AG04449 (cell line): ENCODE measurements around the gene HECTD1.

Source experiments
- CTCF ChIA-PET: fragments of 350-600 bp; formaldehyde crosslinking; extraction: SDS; loops from one replicate; lab custom pipeline; 2021; ENCODE audit warnings: antibody characterized with exemption; lab: Yijun Ruan, JAX
- POLR2A ChIA-PET: fragments of 400-600, 350-600 bp; formaldehyde crosslinking; extraction: SDS; loops from one replicate; lab custom pipeline; 2020; ENCODE audit warnings: antibody characterized with exemption, inconsistent platforms; lab: Yijun Ruan, JAX
- DNase-seq: peaks from one replicate; pipeline ENCODE4 v3.0.0-alpha.2; 2010; ENCODE audit warnings: low read depth, low spot score
- H3K4me3 ChIP-seq: 2 replicates; pipeline ENCODE4 v1.5.1; 2011; ENCODE audit warnings: low read depth, mild to moderate bottlenecking, control low read depth, low read length
- CTCF ChIP-seq: IDR thresholded peaks from one replicate; pipeline ENCODE4 v1.5.1; 2011; ENCODE audit warnings: mild to moderate bottlenecking, moderate library complexity, low read length, control low read depth, inconsistent platforms; ENCODE audit not compliant: insufficient read depth; ENCODE audit errors: missing control alignments

HECTD1 gene

DNA sequence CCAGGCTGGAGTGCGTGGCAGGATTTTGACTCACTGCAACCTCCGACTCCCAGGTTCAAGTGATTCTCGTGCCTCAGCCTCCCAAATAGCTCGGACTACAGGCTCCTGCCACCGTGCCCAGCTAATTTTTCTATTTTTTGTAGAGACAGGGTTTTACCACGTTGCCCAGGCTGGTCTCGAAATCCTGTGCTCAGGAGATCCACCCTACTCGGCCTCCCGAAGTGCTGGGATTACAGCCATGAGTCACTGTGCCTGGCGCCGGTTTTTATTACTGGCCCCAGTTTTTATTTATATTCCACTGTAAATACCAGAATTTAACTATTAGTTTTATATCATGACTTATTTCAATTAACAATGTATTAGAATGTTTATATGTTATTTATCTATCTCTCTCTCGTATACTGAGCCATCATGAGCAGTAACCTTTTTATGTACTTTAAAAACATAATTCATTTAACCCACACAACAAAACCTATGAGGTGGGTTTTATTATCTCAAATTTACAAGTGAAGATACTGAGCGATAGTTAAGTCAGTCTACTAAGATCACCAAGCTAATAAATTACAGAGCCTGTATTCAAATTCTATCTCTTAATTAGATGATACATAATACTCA, 47.8 kb downstream of the HECTD1 start:
- no peak for DNase-seq
- H3K4me3 ChIP-seq: no peak overlapping the region
- CTCF ChIA-PET: interaction anchor here (1.7 kb wide), 1 partner anchor 55 kb away, joined by 4 read pairs; no protein-coding TSS in a partner anchor
- POLR2A ChIA-PET: no interaction called here
- no peak for TF ChIP-seq CTCF

- DNase-seq: no peak
- no peak overlapping the region for H3K4me3 ChIP-seq
- CTCF ChIA-PET: no interaction called here
- no peak for TF ChIP-seq CTCF
- POLR2A ChIA-PET: no interaction called here
Measured at GRCh38 chr14:31154956-31155355, 52.6 kb downstream of the HECTD1 start.

DNA sequence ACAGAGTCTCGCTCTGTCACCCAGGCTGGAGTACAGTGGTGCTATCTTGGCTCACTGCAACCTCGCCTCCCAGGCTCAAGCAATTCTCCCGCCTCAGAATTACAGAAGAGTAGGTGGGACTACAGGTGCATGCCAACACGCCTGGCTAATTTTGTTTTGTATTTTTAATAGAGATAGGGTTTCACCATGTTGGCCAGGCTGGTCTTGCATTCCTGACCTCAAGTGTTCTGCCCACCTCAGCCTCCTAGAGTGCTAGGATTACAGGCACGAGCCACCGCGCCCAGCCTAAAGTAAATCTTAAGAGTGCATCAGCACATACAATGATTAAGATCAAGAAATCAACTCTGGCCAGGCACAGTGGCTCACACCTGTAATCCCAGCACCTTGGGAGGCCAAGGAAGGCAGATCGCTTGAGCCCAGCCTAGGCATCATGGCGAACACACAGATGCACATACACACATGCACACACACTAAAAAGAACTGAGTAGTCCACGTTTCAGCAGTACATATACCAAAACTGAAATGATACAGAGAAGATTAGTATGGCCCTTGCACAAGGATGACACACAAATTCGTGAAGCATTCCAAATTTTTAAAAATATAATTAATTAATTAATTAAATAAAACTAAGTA, 65.0 kb downstream of the HECTD1 start:
- ChIA-PET CTCF (no interaction called here), POLR2A (no interaction called here)
- no peak for DNase-seq
- no peak overlapping the region for H3K4me3 ChIP-seq
- TF ChIP-seq CTCF: no peak

- DNase-seq: no peak
- no peak for TF ChIP-seq CTCF
- ChIA-PET CTCF (interaction anchor here (2.2 kb wide), 1 partner anchor 9 kb away, joined by 7 read pairs; no protein-coding TSS in a partner anchor), POLR2A (no interaction called here)
- no peak overlapping the region for H3K4me3 ChIP-seq
Measured at GRCh38 chr14:31139301-31139847, 68.2 kb downstream of the HECTD1 start.

DNA sequence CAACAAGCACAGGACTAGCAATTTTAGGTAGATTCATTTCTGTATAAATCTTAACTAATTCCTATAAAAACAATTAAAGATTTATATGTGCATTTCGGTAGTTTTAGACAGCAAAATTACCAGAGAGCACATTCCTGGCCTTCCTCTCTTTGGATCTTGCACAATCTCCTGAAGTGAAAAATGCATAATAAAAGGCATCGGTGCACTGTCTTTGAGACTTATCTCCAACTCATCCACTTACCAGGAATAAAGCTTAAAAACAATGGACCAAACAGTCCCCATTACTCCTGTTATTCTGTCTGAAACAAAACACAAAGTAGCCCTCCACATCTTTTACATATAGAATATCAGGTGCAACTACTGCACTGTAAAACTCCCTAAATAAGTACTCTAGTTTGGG, 69.3 kb downstream of the HECTD1 start:
- no peak overlapping the region for H3K4me3 ChIP-seq
- ChIA-PET POLR2A (no interaction called here), CTCF (interaction anchor here (2.2 kb wide), 1 partner anchor 10 kb away, joined by 7 read pairs; no protein-coding TSS in a partner anchor)
- no peak for TF ChIP-seq CTCF
- DNase-seq: no peak

DNA sequence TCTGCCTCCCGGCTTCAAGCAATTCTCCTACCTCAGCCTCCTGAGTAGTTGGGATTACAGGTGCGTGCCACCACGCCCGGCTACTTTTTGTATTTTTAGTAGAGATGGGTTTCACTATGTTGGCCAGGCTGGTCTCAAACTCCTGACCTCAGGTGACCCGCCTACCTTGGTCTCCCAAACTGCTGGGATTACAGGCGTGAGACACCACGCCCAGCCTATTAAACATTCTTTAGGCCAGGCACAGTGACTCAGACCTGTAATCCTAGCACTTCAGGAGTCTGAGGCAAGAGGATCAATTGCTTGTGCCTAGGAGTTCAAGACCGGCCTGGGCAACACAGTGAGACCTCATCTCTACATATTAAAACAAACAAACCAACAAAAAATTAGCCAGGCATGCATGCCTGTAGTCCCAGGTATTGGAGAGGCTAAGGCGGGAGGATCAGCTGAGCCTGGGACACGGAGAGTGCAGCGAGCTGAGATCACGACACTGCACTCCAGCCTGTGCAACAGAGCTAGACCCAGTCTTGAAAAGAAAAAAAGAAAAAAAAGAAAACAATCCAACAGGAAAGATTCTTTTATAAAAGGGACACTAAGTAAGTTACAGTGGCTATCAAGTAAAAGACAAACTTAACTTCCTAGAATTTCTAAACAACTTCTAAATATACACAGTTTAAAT, 70.2 kb downstream of the HECTD1 start:
- TF ChIP-seq CTCF: no peak
- no peak overlapping the region for H3K4me3 ChIP-seq
- POLR2A ChIA-PET: no interaction called here
- DNase-seq: no peak
- CTCF ChIA-PET: no interaction called here
